Astrocyte of the hippocampus (primary cell): Measurements from ENCODE around the gene PGBD2.
"Not testable (repeated sequence)": the region's sequence is repeated elsewhere in the genome, so short reads cannot be mapped to it uniquely, and the experiment has no call there.

ENCODE experiments used
- DNase-seq: peaks from one replicate; pipeline ENCODE4 v3.0.0; 2011; ENCODE audit warnings: low read depth, low spot score

PGBD2 gene

GRCh38 chr1:248906009-248906752 lies at the start of gene PGBD2:
Gene PGBD2 (plus strand): TSS chr1:248906235. CDS start chr1:248913863, 7,628 bp downstream.
- peak; percentile 97 for DNase-seq

- no peak for DNase-seq
Observed at GRCh38 chr1:248857201-248857600, 48.8 kb upstream of the PGBD2 start.

GRCh38 chr1:248857749-248858095 lies 48.3 kb upstream of the PGBD2 start:
- no peak for DNase-seq

GRCh38 chr1:248858096-248858890 lies 47.7 kb upstream of the PGBD2 start:
- DNase-seq = peak; percentile 80

- peak; percentile 99 for DNase-seq
Observed at GRCh38 chr1:248858891-248859889, 46.8 kb upstream of the PGBD2 start, which contains the start of gene ZNF692. Gene ZNF692 (minus strand): TSS chr1:248859085. CDS start chr1:248858309, 776 bp downstream.

- no peak for DNase-seq
Observed at GRCh38 chr1:248860007-248860406, 46.0 kb upstream of the PGBD2 start.

- DNase-seq = no peak
Observed at GRCh38 chr1:248861616-248862015, 44.4 kb upstream of the PGBD2 start.

GRCh38 chr1:248862695-248862997 lies 43.4 kb upstream of the PGBD2 start:
- no peak for DNase-seq

GRCh38 chr1:248862998-248863881 lies 42.8 kb upstream of the PGBD2 start:
- DNase-seq = peak; percentile 86

- no peak for DNase-seq
Observed at GRCh38 chr1:248871837-248872401, 34.1 kb upstream of the PGBD2 start.

GRCh38 chr1:248872752-248873408 lies 33.2 kb upstream of the PGBD2 start:
- DNase-seq = peak; percentile 83

- DNase-seq = peak; percentile 98
Observed at GRCh38 chr1:248873409-248873992, 32.5 kb upstream of the PGBD2 start.

GRCh38 chr1:248873993-248874533 lies 32.0 kb upstream of the PGBD2 start:
- DNase-seq = peak; percentile 90

GRCh38 chr1:248881261-248881660 lies 24.8 kb upstream of the PGBD2 start:
- no peak for DNase-seq

- DNase-seq = not testable (repeated sequence)
Observed at GRCh38 chr1:248882427-248882826, 23.6 kb upstream of the PGBD2 start.

- no peak for DNase-seq
Observed at GRCh38 chr1:248884632-248885295, 21.3 kb upstream of the PGBD2 start.

- DNase-seq = no peak
Observed at GRCh38 chr1:248885646-248886045, 20.4 kb upstream of the PGBD2 start.

- DNase-seq = peak; percentile 5
Observed at GRCh38 chr1:248886237-248886895, 19.7 kb upstream of the PGBD2 start.
